GM11168 (cell line): ENCODE results near the gene CD200.
"Not testable (repeated sequence)": the region's sequence is repeated elsewhere in the genome, so short reads cannot be mapped to it uniquely, and the experiment has no call there.

Experiments used
- in situ Hi-C: fragments of 300-500 bp; cut with MboI; formaldehyde crosslinking; loops from one replicate; pipeline ENCODE4 v1.12.0; 2022; ENCODE audit warnings: low sequenced_read_pairs; ENCODE audit not compliant: unreplicated experiment

CD200 gene

DNA sequence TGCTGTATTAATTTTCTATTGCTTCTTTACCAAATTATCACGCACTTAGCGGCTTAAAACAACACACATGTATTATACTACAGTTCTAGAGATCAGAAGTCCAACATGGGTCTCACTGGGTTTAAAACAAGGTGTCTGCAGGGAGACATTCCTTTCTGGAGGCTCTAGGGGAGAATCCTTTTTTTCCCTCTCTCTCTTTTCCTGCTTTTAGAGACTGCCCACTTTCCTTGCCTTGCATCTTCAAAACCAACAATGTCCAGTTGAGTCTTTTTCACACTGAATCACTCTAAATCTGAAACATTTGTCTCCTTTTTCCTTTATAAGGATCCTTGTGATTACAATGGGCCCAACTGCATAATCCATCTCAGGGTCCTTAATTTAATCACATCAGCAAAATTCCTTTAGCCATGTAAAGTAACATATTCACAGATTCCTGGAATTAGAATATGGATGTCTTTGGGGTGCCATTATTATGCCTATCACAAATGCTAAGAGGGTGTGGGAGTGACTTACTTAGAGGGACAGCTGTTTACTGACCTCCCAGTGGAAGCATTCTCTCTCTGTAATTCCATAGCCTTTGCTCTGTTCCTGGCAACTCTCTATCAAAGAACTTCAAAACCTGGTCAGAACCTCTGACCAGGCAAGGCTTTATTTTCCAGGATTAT is 21.8 kb downstream of the CD200 start:
- in situ Hi-C loops = no loop called here

DNA sequence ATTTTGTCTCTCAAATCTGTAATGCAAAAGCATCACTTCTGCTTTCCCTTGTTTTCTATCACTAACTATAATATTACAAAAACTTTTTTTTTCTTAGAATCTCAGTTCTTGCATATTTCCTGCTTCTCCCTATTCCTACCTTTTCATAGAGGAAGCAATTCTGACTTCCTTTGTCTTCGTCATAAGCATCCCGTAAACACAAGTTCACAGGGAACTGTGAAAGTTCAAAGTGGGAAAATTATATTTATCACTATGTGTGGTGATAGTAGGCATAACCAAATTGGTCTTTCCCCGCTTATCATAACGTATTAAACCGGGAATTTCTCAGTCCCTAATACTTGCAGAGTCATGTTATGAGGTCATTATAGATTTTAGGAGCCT is 22.3 kb downstream of the CD200 start:
- in situ Hi-C loops = no loop called here

DNA sequence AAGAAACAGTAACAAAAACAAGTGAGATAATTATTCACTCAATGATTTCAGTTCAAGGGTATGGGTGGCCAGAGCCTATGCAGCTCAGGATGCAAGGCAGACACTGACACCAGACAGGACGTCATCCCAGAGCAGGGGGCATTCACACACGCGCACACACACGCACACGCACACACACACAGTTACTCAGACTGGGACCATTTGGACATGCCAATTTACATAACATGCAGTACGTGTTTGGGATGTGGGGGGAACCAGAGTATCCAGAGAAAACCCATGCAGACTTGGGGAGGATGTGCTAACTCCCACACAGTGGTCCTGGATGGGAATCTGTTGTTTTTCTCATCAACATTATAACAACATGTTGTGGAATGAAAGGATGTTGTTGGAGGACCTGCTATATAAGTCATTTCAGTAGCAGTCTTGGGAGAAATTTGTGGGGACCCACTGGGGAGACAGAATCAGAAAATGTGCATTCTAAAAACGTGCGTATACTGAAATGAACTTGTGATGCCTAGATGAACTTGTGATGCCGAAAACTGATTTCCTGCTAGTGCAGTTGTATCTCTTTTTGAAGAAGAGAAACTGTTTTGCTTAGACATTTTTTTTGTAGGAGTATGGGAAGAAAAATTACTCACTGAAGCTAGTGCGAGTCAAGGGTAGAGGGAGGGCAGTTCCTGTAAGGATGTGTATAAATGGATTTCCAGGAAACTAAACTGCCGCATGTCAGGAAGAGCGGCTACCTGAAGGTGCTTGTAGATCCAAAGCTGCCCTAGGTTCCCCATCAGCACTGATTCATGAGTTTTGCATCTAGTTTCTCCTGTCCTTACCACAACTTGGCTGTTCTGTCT is 25.2 kb downstream of the CD200 start:
- in situ Hi-C loops = no loop called here

GRCh38 chr3:112360561-112360960 is 27.6 kb downstream of the CD200 start:
- in situ Hi-C loops = no loop called here

GRCh38 chr3:112362221-112362620 is 29.3 kb downstream of the CD200 start:
- in situ Hi-C loops = no loop called here

DNA sequence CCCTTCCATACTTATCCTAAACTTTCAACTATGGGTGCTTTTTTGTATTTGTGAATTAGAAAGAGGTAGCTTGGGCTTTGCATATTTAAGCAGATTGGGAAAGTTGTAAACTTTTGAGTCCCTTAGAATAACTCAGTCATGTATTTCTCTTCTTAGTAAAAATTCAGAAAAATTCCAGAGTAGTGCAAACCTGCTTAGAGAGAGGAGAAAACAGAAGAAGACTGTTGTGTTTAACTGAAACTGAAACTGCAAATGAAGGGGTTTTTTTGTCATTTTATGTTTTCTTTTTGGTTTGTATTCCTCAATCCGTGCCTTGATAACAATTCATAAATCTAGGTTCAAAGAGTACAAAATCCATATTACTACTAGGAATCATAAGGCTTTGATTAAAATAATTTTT is 31.3 kb downstream of the CD200 start:
- in situ Hi-C loops = no loop called here

GRCh38 chr3:112365035-112365434 is 32.1 kb downstream of the CD200 start:
- in situ Hi-C loops = no loop called here

DNA sequence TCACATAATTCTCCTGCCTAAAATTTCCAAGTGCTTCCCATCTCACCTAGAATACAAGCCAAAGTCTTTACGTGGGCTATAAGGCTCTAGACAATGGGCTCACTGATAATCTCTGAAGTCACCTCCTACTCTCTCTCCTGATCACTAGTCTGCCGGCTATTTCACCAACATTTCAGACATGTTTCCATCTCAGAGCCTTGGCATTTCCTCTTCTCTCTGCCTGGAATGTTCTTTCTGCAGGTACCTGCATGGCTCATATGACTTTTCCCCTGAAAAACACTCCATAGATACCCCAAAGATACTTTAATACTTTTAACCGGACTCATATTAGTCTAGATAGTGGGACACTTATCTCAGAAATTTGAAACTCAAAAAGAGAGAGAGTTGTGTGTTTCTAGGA is 32.7 kb downstream of the CD200 start:
- in situ Hi-C loops = no loop called here

DNA sequence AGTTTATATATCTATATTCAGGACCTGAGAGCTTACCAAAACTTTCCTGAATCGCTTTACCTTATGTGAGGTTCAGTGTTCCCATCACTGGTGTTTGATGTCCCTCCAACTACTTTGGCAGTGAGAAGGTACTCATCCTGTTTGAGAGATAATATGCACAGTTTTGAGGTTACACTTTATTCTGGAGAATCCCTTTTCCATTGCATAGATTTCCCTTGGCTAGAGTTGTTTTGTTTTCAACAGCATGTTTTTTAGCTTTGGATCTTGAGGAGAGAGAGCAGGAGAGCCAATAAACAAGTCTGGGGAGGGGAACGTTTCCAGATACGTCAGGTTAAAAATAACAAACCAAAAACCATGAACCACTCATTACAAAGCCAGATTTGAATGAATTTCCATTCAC is 33.6 kb downstream of the CD200 start:
- in situ Hi-C loops = no loop called here

- in situ Hi-C loops = no loop called here
Observed at GRCh38 chr3:112371569-112371968, 38.6 kb downstream of the CD200 start.

- in situ Hi-C loops = no loop called here
Observed at GRCh38 chr3:112372396-112372795, 39.4 kb downstream of the CD200 start.

DNA sequence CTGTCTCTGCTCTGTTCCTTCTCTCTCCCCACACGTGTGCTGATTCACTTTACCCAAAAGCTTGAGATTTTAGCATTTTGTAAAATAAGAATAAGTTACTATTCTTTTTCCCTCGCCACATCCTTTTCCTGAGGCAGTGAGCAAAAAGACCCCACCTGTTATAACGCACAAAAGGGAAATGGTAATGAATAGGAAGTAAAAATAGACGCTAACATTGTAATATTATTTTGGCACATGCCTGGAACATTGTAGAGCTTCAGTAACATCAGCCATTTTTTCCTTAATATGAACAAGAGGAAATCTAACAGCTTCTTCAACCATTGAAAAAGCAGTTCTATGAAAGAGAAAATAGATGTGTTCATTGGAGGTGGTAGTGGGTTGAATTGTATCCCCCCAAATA is 40.5 kb downstream of the CD200 start:
- in situ Hi-C loops = no loop called here

DNA sequence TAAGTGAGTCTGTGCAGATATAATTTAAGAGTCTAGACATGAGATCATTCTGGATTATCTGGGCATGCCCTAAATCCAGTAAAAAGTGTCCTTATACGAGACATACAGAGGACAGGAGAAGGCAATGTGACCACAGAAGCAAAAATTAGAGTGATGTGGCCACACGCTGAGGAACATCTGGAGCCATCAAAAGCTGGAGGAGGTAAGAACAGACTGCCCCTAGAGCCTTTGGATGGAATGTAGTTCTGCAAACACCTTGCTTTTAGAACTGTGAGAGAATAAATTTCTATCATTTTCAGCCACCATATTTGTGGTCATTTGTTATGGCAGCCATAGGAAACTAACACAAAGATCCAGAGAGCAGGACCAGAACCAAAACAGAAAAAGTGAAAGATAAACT is 41.0 kb downstream of the CD200 start:
- in situ Hi-C loops = no loop called here

- in situ Hi-C loops = no loop called here
Observed at GRCh38 chr3:112374333-112374734, 41.4 kb downstream of the CD200 start.

- in situ Hi-C loops = no loop called here
Observed at GRCh38 chr3:112375117-112375516, 42.2 kb downstream of the CD200 start.

DNA sequence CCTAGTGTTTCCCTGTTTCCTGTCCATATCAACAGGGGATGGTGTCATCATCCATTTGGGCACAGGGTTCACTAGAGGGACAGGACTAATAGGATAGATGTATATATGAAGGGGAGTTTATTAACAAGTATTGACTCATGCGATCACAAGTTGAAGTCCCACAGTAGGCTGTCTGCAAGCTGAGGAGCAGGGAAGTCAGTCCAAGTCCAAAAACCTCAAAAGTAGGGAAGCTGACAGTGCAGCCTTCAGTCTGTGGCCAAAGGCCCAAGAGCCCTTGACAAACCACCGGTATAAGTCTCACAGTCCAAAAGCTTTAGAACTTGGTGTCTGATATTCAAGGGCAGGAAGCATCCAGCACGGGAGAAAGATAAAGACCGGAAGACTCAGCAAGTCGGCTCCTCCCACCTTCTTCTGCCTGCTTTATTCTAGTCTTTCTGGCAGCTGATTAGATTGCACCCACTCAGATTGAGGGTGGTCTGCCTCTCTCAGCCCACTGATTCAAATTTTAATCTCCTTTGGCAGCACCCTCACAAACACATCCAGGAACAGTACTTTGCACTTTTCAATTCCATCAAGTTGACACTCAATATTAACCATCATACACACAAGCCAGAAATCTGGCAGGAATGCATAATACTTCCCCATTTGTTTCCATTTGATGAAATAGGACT is 43.4 kb downstream of the CD200 start:
- in situ Hi-C loops = no loop called here

DNA sequence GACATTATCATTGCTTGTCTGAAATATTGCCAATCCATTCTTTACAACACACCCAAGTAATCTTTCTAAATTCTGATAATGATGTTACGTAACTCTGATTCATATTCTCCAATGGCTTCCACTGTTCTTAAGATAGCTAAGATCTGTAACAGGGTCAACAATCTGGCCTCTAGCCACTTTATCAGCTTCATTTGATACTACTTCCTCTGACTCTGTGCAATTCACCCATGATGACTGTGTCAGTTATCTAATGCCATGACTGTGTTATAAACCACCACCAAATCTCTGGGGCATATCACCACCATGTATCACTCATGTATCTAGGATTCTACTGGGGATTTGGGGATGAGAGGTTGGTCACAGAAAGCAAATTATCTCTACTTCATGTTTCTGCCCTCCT is 44.0 kb downstream of the CD200 start:
- in situ Hi-C loops = no loop called here

- in situ Hi-C loops = no loop called here
Observed at GRCh38 chr3:112377568-112378071, 44.7 kb downstream of the CD200 start.

DNA sequence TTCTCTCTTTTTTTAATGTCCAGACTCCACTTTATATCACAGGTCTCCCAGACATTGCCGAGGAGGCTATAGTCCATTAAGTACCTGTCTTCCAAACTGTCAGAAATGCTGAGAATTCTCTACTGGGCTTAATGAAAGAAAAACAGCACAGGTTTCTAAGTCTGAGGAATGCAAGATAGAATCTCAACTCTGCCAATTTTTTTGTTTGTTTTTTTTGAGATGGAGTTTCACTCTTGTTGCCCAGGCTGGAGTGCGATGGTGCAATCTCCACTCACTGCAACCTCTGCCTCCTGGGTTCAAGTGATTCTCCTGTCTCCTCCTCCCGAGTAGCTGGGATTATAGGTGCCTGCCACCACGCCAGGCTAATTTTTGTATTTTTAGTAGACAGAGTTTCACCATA is 45.4 kb downstream of the CD200 start:
- in situ Hi-C loops = not testable (repeated sequence)

GRCh38 chr3:112379020-112379690 is 46.2 kb downstream of the CD200 start:
- in situ Hi-C loops = no loop called here
